Measurements from ENCODE around the gene ARSG. TPM values are rescaled to one million over a fixed set of nuclear protein-coding genes. Genes with fewer than 3 reads are reported as not detected.

The ARSG gene
- total and polyA plus RNA-seq, 9 of the 15 experiments (the other 6 are each of a cell fraction or from before 2014, with no cell fraction given): 1.0 to 5.6 (median 1.8) TPM

DNA sequence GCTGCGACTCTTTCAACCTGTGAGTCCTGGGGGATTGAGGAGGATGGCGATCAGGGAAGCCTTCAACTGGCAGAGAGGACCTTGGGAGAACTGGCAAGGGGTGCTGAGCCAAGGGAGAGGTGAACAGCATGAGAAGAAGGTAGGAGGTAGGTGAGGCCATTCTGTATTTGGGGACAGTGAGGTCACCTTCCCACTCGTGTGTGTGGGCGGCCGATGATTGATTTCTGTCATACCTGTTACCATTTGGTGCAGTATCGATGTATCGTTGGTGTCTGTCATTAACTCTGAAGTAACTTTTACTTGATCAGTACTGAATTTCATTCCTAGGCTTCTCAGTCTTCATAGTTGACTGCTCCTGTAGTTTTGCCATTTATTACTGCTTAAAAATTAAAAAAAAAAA, 3.8 kb downstream of the ARSG start:
- CTCF ChIA-PET (ENCODE audit: low intra/inter-chr PET ratio): no interaction called here
- Histone ChIP-seq H3K27ac (ENCODE audit: extremely low read depth, low read depth, low read length) (no peak overlapping the region), H3K4me2 (ENCODE audit: insufficient read depth, low read length) (no peak overlapping the region), H3K4me1 (replicated peaks in 1 of 2; ENCODE audit: control insufficient read depth in 2 of 2, insufficient read depth in 2 of 2, low read length in 2 of 2) (peaks cover 8 to 22% of the 10 kb centered on the region in 2 experiments), H3K9me1 (ENCODE audit: control insufficient read depth, insufficient read depth, low read length) (no peaks in the 10 kb centered on the region), H3K9me3 (replicated peaks; ENCODE audit: control insufficient read depth, insufficient read depth, low read depth, low read length) (no peaks in the 10 kb centered on the region), H3K9ac (ENCODE audit: insufficient read depth in 1 of 2, low read depth in 2 of 2, low read length in 2 of 2) (no peak overlapping the region), H3K79me2 (ENCODE audit: control insufficient read depth, insufficient read depth, low read length) (no peaks in the 10 kb centered on the region), H4K20me1 (replicated peaks; ENCODE audit: control insufficient read depth, insufficient read depth, low read length) (no peaks in the 10 kb centered on the region), H3K27me3 (ENCODE audit: control insufficient read depth in 2 of 2, insufficient read depth in 2 of 2, low read length in 2 of 2) (peaks cover 7 to 16% of the 10 kb centered on the region in 2 experiments; a peak in 4 of 5 replicates), H3K36me3 (ENCODE audit: control insufficient read depth, insufficient read depth, low read length) (no peaks in the 10 kb centered on the region), H2AFZ (ENCODE audit: low read depth, low read length) (no peak overlapping the region), H3K4me3 (no peak overlapping the region)
- BruUV-seq (replicated peaks): no TSS peak
- no peak for ATAC-seq
- WGBS (ENCODE audit: insufficient coverage, low coverage, missing lambda C conversion rate): 24% methylated on average over 6 of the region's 7 CpGs
- DNase-seq (ENCODE audit: extremely low read depth in 1 of 4, low spot score in 3 of 4): no peak
- FAIRE-seq: no peak
- in situ Hi-C loops (cut with MboI): no loop called here
- intact Hi-C loops (cut with micrococcal nuclease): no loop called here
- POLR2A ChIA-PET: no interaction called here
- peak; percentile 51 for TF ChIP-seq EGR1 (conservative IDR thresholded peaks at IDR 0.05)
- TF ChIP-seq, protein P1, sequence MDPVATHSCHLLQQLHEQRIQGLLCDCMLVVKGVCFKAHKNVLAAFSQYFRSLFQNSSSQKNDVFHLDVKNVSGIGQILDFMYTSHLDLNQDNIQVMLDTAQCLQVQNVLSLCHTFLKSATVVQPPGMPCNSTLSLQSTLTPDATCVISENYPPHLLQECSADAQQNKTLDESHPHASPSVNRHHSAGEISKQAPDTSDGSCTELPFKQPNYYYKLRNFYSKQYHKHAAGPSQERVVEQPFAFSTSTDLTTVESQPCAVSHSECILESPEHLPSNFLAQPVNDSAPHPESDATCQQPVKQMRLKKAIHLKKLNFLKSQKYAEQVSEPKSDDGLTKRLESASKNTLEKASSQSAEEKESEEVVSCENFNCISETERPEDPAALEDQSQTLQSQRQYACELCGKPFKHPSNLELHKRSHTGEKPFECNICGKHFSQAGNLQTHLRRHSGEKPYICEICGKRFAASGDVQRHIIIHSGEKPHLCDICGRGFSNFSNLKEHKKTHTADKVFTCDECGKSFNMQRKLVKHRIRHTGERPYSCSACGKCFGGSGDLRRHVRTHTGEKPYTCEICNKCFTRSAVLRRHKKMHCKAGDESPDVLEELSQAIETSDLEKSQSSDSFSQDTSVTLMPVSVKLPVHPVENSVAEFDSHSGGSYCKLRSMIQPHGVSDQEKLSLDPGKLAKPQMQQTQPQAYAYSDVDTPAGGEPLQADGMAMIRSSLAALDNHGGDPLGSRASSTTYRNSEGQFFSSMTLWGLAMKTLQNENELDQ (CRISPR knock-in tag; IDR thresholded peaks at IDR 0.05; ENCODE audit: borderline replicate concordance): no peak
